ENCODE measurements around the gene UXT. TPM values are rescaled to one million over a fixed set of nuclear protein-coding genes. Genes with fewer than 3 reads are reported as not detected.
A peak's percentile ranks its signal among the peaks of the same experiment; 100 is the strongest.

UXT gene
- polyA plus RNA-seq, 1 of the 3 experiments (the other 2 are of a cell fraction): 205 TPM

- TF ChIP-seq MEF2A (IDR thresholded peaks at IDR 0.05; ENCODE audit: borderline replicate concordance, low read depth) (no peak), SMC3 (IDR thresholded peaks at IDR 0.05; ENCODE audit: low read depth, low read length) (no peak), REST (IDR thresholded peaks at IDR 0.05; ENCODE audit: low read depth, low read length) (no peak), CTCF (IDR thresholded peaks at IDR 0.05) (no peak)
Measured at GRCh38 chrX:47608130-47608810, 50.7 kb downstream of the UXT start (continued).

GRCh38 chrX:47607091-47607490 lies 51.9 kb downstream of the UXT start:
- no peak for TF ChIP-seq CHD2 (IDR thresholded peaks at IDR 0.05; ENCODE audit: low read length, partially characterized antibody)
- TF ChIP-seq REST (IDR thresholded peaks at IDR 0.05; ENCODE audit: low read depth, low read length): no peak
- peak; percentile 76 for TF ChIP-seq TCF12 (IDR thresholded peaks at IDR 0.05)
- TF ChIP-seq PBX3 (IDR thresholded peaks at IDR 0.05): peak; percentile 39; the same call in 1 of the 2 replicates
- H3K36me3 ChIP-seq (replicated peaks in 1 of 2; ENCODE audit: control insufficient read depth in 1 of 2, insufficient read depth in 2 of 2, low read length in 1 of 2): no peaks in the 10 kb centered on the region
- H3K9me3 ChIP-seq: no peaks in the 10 kb centered on the region
- no peak overlapping the region for H2AFZ ChIP-seq (ENCODE audit: low read depth)
- no peaks in the 10 kb centered on the region for H3K9me2 ChIP-seq
- H3K4me1 ChIP-seq (ENCODE audit: control insufficient read depth in 1 of 2, insufficient read depth in 2 of 2, low read depth in 1 of 2, low read length in 1 of 2): no peaks in the 10 kb centered on the region
- no peaks in the 10 kb centered on the region; the same call in 1 of the 2 replicates for H3K27me3 ChIP-seq (ENCODE audit: insufficient read depth)
- H4K20me1 ChIP-seq (ENCODE audit: insufficient read depth): no peaks in the 10 kb centered on the region
- H3K27ac ChIP-seq (ENCODE audit: low read depth in 2 of 2, low read length in 1 of 2): no peak overlapping the region
- H3F3A ChIP-seq (replicated peaks; ENCODE audit: insufficient read depth): no peaks in the 10 kb centered on the region
- POLR2A ChIA-PET: no interaction called here
- CTCF ChIA-PET: no interaction called here
- no peak overlapping the region for H3K4me3 ChIP-seq (ENCODE audit: low read depth in 2 of 2, low read length in 1 of 2)
- DNase-seq: no peak
- H3K9ac ChIP-seq: no peak overlapping the region
- H3K79me2 ChIP-seq (ENCODE audit: insufficient read depth): no peaks in the 10 kb centered on the region
- no peak overlapping the region for H3K4me2 ChIP-seq

Measured in SK-N-SH (cell line).